ENCODE results near the gene RAB7A. TPM values are rescaled to one million over a fixed set of nuclear protein-coding genes. Genes with fewer than 3 reads are reported as not detected.

Gene RAB7A
- 100 to 1,000 TPM; 260 to 285 TPM for total RNA-seq
- polyA plus RNA-seq, result 206 TPM

DNA sequence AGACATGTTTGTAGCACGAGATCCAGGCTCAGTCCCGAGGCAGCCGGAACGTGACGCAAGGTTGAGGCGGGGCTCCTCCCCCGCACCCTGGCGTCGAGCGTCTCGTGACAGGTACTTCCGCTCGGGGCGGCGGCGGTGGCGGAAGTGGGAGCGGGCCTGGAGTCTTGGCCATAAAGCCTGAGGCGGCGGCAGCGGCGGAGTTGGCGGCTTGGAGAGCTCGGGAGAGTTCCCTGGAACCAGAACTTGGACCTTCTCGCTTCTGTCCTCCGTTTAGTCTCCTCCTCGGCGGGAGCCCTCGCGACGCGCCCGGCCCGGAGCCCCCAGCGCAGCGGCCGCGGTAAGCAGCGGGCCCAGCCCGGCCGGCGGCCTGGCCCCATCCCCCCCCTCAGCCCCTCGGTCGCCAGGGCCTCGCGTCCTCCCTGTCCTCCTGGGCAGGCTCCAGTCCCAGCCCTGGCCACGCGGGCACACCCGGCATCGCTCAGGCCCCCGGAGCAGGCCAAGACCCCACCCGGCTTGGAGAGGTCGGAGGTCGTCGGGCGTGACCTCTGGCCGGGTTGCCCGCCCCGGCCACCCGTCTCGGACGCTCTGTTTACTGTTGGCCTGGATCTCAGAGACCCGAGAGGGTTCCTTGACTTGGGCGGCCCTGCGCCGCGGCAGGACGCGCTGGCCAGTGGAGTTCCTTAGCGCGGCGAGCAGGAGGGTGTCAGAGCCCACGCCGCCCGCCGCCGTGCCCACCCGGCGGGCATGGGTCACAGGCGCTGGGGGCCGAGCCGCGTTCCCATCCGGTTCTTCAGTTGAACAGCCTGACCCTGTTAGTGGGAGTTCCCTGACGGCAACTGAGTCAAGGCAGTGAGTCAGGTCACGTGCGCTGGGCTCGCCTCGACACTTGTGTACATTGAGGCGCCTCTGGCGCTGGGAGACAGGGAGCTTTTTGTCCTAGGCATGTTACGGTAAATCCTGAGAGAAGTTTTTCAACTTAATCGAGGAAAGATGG is at the start of gene RAB7A:
TSS of gene RAB7A (plus strand) at position 161 of the 994 bp plus-strand sequence. CDS start 69,185 bp downstream, outside the sequence.
- Histone ChIP-seq H3K36me3 (ENCODE audit: insufficient read depth, low read length) (no peaks in the 10 kb centered on the region), H3K9me3 (ENCODE audit: low read length) (no peaks in the 10 kb centered on the region), H3K27me3 (ENCODE audit: insufficient read depth, low read length, poor library complexity, severe bottlenecking) (no peaks in the 10 kb centered on the region), H3K4me3 (ENCODE audit: low read length) (peak within 1 kb of the TSS; percentile 91), H3K4me1 (ENCODE audit: insufficient read depth, low read length) (peaks cover 52% of the 10 kb centered on the region), H3K27ac (ENCODE audit: low read depth, low read length) (peak within 1 kb of the TSS; percentile 92)
- POLR2A ChIA-PET, result interaction anchor here (0.6 to 1.5 kb wide), 6 partner anchors 11 to 152 kb away, joined by 3 to 6 read pairs (median 3); no protein-coding TSS in a partner anchor
- CTCF ChIA-PET, result interaction anchor here (1.0 to 3.3 kb wide), 8 partner anchors 12 to 153 kb away, joined by 3 to 15 read pairs (median 4); no protein-coding TSS in a partner anchor
- H3K4me1 Mint-ChIP-seq, result peaks cover 48 to 60% (median 58%) of the 10 kb centered on the region in 3 donors
- no peaks in the 10 kb centered on the region for H3K9me3 Mint-ChIP-seq
- DNase-seq, result peak; percentile 95 to 98 (median 96)
- peak within 1 kb of the TSS; percentile 89 to 99 (median 97) for H3K4me3 Mint-ChIP-seq
- H3K27me3 Mint-ChIP-seq, result peaks cover 0 to 6% of the 10 kb centered on the region in 2 donors
- H3K27ac Mint-ChIP-seq, result peak within 1 kb of the TSS; percentile 86 to 99 (median 96)
- peaks cover 0 to 15% (median 4%) of the 10 kb centered on the region in 3 donors for H3K36me3 Mint-ChIP-seq

DNA sequence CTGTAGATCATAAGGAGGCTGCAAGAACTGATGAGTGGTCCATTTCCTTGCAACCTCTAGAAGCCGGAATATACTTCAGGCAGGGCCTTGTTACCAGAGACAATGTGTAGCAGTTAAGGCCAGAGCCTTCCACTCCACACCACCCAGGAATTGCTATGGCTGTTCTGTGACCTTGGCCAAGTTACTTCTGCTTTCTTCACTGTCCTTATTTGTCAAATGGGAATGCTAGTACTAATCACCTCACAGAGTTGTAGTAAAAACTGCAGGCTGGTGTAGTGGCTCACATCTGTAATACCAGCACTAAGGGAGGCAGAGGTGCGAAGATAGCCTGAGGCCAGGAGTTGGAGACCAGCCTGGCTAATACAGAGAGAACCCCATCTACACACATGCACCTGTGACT is 46.6 kb upstream of the RAB7A start:
- no peaks in the 10 kb centered on the region for H3K27me3 ChIP-seq (ENCODE audit: insufficient read depth, low read length, poor library complexity, severe bottlenecking)
- H3K27ac ChIP-seq (ENCODE audit: low read depth, low read length), result no peak overlapping the region
- Mint-ChIP-seq H3K27me3 (no peaks in the 10 kb centered on the region), H3K4me1 (peaks cover 18 to 34% (median 27%) of the 10 kb centered on the region in 3 donors), H3K4me3 (peak overlapping the region; percentile 14 to 96 (median 95)), H3K27ac (peak overlapping the region in 7 of 8 donors; percentile 6 to 99 (median 97)), H3K36me3 (peaks cover 0 to 3% (median 2%) of the 10 kb centered on the region in 3 donors), H3K9me3 (peaks cover 0 to 2% (median 0%) of the 10 kb centered on the region in 5 donors)
- no peaks in the 10 kb centered on the region for H3K9me3 ChIP-seq (ENCODE audit: low read length)
- no peak overlapping the region for H3K4me3 ChIP-seq (ENCODE audit: low read length)
- peaks cover 23% of the 10 kb centered on the region for H3K4me1 ChIP-seq (ENCODE audit: insufficient read depth, low read length)
- ChIA-PET CTCF (interaction anchor here (1.8 to 3.8 kb wide), 3 partner anchors 62 to 166 kb away, joined by 13 to 65 read pairs (median 18); no protein-coding TSS in a partner anchor), POLR2A (interaction anchor here (2.0 kb wide), 1 partner anchor 200 kb away, joined by 11 read pairs; the partner anchor contains the start of gene ACAD9)
- no peaks in the 10 kb centered on the region for H3K36me3 ChIP-seq (ENCODE audit: insufficient read depth, low read length)
- DNase-seq, result no peak

DNA sequence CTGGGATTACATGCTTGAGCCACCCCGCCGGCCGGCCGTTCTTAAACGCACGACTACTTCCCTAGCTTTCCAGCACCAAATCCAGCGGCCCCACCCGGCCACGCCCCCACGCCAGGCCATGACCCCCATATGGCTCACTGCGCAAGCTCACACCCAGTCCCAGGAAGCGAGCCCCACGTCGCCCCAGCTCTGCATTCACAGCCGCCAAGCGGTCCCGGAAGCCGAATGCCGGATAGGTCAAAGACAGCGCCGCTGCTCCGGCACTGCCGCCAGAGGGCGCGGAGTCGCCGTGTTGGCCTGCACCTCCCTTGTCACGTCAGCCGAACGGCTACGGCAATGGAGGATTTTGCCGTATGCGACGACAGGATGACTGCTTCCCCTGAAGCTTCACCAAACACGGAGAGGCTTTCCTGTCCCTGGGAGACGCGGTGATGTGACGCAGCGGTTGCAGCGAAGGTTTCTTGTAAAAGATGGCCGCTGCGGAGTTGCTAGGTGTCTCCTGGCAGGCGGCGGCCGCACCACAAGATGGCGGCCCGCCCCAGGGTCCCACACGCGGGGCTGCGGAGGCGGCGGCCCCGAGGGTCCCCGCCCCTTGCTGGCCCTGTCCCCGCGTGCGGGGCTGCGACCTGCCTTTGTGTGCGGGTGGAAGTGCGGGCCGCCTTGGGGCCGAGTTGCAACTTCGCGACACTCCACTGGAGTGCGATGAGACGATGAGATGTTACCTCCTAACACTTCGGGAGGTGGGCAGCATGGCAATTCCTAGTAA is 45.2 kb upstream of the RAB7A start:
- POLR2A ChIA-PET, result interaction anchor here (0.6 to 2.0 kb wide), 12 partner anchors 26 to 242 kb away, joined by 3 to 14 read pairs (median 4); partner anchors contain the start of genes ACAD9, RAB7A and RPN1
- Histone ChIP-seq H3K9me3 (ENCODE audit: low read length) (no peaks in the 10 kb centered on the region), H3K27ac (ENCODE audit: low read depth, low read length) (peak overlapping the region; percentile 76), H3K4me1 (ENCODE audit: insufficient read depth, low read length) (peaks cover 18% of the 10 kb centered on the region), H3K36me3 (ENCODE audit: insufficient read depth, low read length) (no peaks in the 10 kb centered on the region), H3K27me3 (ENCODE audit: insufficient read depth, low read length, poor library complexity, severe bottlenecking) (no peaks in the 10 kb centered on the region), H3K4me3 (ENCODE audit: low read length) (peak overlapping the region; percentile 66)
- H3K27ac Mint-ChIP-seq, result peak overlapping the region; percentile 93 to 100 (median 98)
- H3K9me3 Mint-ChIP-seq, result no peaks in the 10 kb centered on the region
- peaks cover 0 to 3% (median 2%) of the 10 kb centered on the region in 3 donors for H3K36me3 Mint-ChIP-seq
- peak overlapping the region; percentile 92 to 96 (median 95) for H3K4me3 Mint-ChIP-seq
- H3K4me1 Mint-ChIP-seq, result peaks cover 19 to 30% (median 26%) of the 10 kb centered on the region in 3 donors
- CTCF ChIA-PET, result interaction anchor here (0.6 to 3.8 kb wide), 30 partner anchors 9 to 200 kb away, joined by 3 to 65 read pairs (median 4); partner anchors contain the start of genes ACAD9, RAB7A and RPN1
- peak; percentile 94 to 97 (median 96) for DNase-seq
- H3K27me3 Mint-ChIP-seq, result no peaks in the 10 kb centered on the region

DNA sequence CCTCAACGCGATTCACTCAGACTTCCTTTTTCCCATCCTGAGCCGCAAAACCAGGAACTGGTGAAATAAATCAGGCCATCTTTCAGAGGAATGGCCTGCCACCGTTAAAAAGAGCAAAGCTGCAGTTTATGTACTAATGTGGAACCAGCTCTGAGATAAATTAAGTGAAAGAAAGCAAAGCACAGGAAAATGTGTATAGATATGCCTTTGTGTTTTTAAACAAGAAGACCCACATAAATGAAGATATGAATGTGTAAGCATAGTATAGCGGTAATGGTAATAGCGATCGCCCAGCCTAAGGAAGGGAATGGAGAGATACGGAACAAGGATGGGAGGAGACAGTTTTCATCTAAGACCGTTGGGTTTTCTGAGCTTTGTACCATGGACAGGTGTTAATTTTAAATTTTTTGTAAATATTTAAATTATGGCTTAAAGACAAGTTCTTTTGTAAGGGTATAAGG is 44.6 kb upstream of the RAB7A start:
- Histone ChIP-seq H3K9me3 (ENCODE audit: low read length) (no peaks in the 10 kb centered on the region), H3K27me3 (ENCODE audit: insufficient read depth, low read length, poor library complexity, severe bottlenecking) (no peaks in the 10 kb centered on the region), H3K27ac (ENCODE audit: low read depth, low read length) (peak overlapping the region; percentile 76), H3K4me1 (ENCODE audit: insufficient read depth, low read length) (peaks cover 18% of the 10 kb centered on the region), H3K36me3 (ENCODE audit: insufficient read depth, low read length) (no peaks in the 10 kb centered on the region), H3K4me3 (ENCODE audit: low read length) (peak overlapping the region; percentile 66)
- no peak for DNase-seq
- peak overlapping the region; percentile 93 to 100 (median 98) for H3K27ac Mint-ChIP-seq
- ChIA-PET POLR2A (interaction anchor here (1.0 to 2.0 kb wide), 7 partner anchors 31 to 198 kb away, joined by 3 to 14 read pairs (median 4); partner anchors contain the start of genes ACAD9 and RPN1), CTCF (interaction anchor here (1.1 to 3.8 kb wide), 17 partner anchors 8 to 166 kb away, joined by 3 to 65 read pairs (median 6); partner anchors contain the start of genes RAB7A and RPN1)
- no peaks in the 10 kb centered on the region for H3K9me3 Mint-ChIP-seq
- peaks cover 0 to 3% (median 2%) of the 10 kb centered on the region in 3 donors for H3K36me3 Mint-ChIP-seq
- H3K27me3 Mint-ChIP-seq, result no peaks in the 10 kb centered on the region
- H3K4me1 Mint-ChIP-seq, result peaks cover 19 to 26% (median 26%) of the 10 kb centered on the region in 3 donors
- peak overlapping the region; percentile 92 to 96 (median 95) for H3K4me3 Mint-ChIP-seq

DNA sequence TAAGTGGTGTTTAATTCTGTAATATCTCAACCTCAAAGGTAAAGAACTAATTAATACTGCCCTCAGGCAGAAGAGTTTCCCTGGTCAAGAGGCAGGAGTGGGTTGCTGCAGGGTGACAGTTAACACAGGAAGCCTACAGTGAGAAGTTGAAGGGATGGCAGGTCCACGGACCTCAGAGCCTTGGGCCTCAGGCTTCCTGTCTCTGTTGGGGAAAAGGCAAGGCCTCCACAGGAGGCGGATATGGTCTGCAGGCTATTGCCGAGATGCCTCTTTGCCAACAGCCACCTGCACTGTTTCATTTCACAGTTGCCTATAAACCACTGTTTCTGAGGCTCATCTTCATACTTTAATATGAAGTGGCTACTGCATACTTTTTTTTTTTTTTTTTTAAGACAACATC is 42.0 kb upstream of the RAB7A start:
- ChIA-PET POLR2A (no interaction called here), CTCF (no interaction called here)
- H3K27ac Mint-ChIP-seq, result peak overlapping the region in 4 of 8 donors; percentile 38 to 76 (median 62)
- no peaks in the 10 kb centered on the region for H3K9me3 Mint-ChIP-seq
- no peak for DNase-seq
- peaks cover 19 to 26% (median 26%) of the 10 kb centered on the region in 3 donors for H3K4me1 Mint-ChIP-seq
- H3K27me3 Mint-ChIP-seq, result no peaks in the 10 kb centered on the region
- H3K36me3 ChIP-seq (ENCODE audit: insufficient read depth, low read length), result no peaks in the 10 kb centered on the region
- H3K9me3 ChIP-seq (ENCODE audit: low read length), result no peaks in the 10 kb centered on the region
- H3K4me3 ChIP-seq (ENCODE audit: low read length), result no peak overlapping the region
- peaks cover 18% of the 10 kb centered on the region for H3K4me1 ChIP-seq (ENCODE audit: insufficient read depth, low read length)
- H3K27ac ChIP-seq (ENCODE audit: low read depth, low read length), result no peak overlapping the region
- H3K27me3 ChIP-seq (ENCODE audit: insufficient read depth, low read length, poor library complexity, severe bottlenecking), result no peaks in the 10 kb centered on the region
- H3K36me3 Mint-ChIP-seq, result peaks cover 0 to 3% (median 2%) of the 10 kb centered on the region in 3 donors
- no peak overlapping the region for H3K4me3 Mint-ChIP-seq

DNA sequence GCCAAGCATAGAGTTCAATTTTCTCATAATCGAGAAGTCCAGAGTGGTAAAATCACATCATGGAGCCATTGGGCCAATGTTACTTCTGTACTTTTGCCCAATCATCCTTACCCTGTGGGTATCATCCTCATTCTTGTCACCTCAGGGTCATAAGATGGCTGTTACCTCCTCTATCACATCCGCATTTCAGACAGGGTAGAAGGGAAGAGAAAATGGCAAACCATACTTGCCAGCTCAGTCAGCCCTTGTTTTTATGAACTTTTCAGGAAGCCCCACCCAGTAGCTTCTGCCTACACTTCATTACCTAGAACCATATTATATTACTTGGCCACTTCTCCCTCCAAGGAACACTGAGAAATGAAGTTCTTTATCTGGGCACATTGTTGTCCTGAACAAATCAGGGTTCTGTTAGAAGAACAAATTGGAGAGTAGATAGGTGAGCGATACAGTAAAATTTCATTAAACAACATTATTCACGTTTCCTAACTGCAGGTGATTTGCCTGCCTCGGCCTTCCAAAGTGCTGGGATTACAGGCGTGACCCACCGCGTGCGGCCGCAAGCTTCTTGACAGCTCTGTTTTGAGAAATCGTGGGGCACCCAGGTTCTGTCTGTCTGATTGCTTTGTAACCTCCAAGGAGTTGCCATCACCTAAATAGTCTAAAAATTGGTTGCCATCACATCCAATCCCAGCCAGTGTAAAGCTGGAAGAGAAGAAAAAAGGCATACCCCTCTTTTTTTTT is 40.8 kb upstream of the RAB7A start:
- no peaks in the 10 kb centered on the region for H3K27me3 Mint-ChIP-seq

More for the DNA sequence above, 40.8 kb upstream of the RAB7A start:
- Mint-ChIP-seq H3K4me1 (peaks cover 19 to 26% (median 20%) of the 10 kb centered on the region in 3 donors), H3K4me3 (peak overlapping the region in 1 of 7 donors; percentile 17), H3K36me3 (peaks cover 0 to 3% (median 0%) of the 10 kb centered on the region in 3 donors), H3K9me3 (no peaks in the 10 kb centered on the region), H3K27ac (peak overlapping the region in 5 of 8 donors; percentile 10 to 52 (median 26))
- DNase-seq, result no peak
- Histone ChIP-seq H3K27me3 (ENCODE audit: insufficient read depth, low read length, poor library complexity, severe bottlenecking) (no peaks in the 10 kb centered on the region), H3K27ac (ENCODE audit: low read depth, low read length) (no peak overlapping the region), H3K4me3 (ENCODE audit: low read length) (no peak overlapping the region), H3K9me3 (ENCODE audit: low read length) (no peaks in the 10 kb centered on the region), H3K36me3 (ENCODE audit: insufficient read depth, low read length) (no peaks in the 10 kb centered on the region), H3K4me1 (ENCODE audit: insufficient read depth, low read length) (peaks cover 18% of the 10 kb centered on the region)
- POLR2A ChIA-PET, result no interaction called here
- CTCF ChIA-PET, result interaction anchor here (0.8 to 1.2 kb wide), 3 partner anchors 26 to 110 kb away, joined by 3 to 4 read pairs (median 3); no protein-coding TSS in a partner anchor

Data from CD8-positive, alpha-beta memory T cell (primary cell).